Neuron (in vitro differentiated cells): ENCODE data around the gene LCN2.
"Not testable (repeated sequence)": the region's sequence is repeated elsewhere in the genome, so short reads cannot be mapped to it uniquely, and the experiment has no call there.

ENCODE experiments used
- H2AFZ ChIP-seq: one replicate; pipeline ENCODE4 v1.6.1; 2013; ENCODE audit warnings: low read depth, mild to moderate bottlenecking, inconsistent platforms, low read length, moderate library complexity
- H3K27me3 ChIP-seq: one replicate; pipeline ENCODE4 v1.6.1; 2013; ENCODE audit warnings: low read length; ENCODE audit not compliant: insufficient read depth
- H3K36me3 ChIP-seq: one replicate; pipeline ENCODE4 v1.6.1; 2013; ENCODE audit warnings: low read length; ENCODE audit not compliant: insufficient read depth
- H3K4me1 ChIP-seq: one replicate; pipeline ENCODE4 v1.6.1; 2013; ENCODE audit warnings: low read length; ENCODE audit not compliant: insufficient read depth
- H3K4me3 ChIP-seq: 2 replicates; pipeline ENCODE4 v1.5.1; 2013; ENCODE audit warnings: mild to moderate bottlenecking, low read length, moderate library complexity
- H3K9me3 ChIP-seq: one replicate; pipeline ENCODE4 v1.6.1; 2013; ENCODE audit warnings: low read length

LCN2 gene

GRCh38 chr9:128164307-128164885, 15.1 kb downstream of the LCN2 start:
- Histone ChIP-seq H3K9me3 (no peaks in the 10 kb centered on the region), H3K36me3 (peaks cover 60% of the 10 kb centered on the region), H2AFZ (no peak overlapping the region), H3K27me3 (no peaks in the 10 kb centered on the region), H3K4me1 (peaks cover 10% of the 10 kb centered on the region), H3K4me3 (no peak overlapping the region)

- Histone ChIP-seq H3K36me3 (peaks cover 72% of the 10 kb centered on the region), H3K4me1 (peaks cover 2% of the 10 kb centered on the region)
These were observed 16.9 kb downstream of the LCN2 start for GRCh38 chr9:128166169-128166568.

DNA sequence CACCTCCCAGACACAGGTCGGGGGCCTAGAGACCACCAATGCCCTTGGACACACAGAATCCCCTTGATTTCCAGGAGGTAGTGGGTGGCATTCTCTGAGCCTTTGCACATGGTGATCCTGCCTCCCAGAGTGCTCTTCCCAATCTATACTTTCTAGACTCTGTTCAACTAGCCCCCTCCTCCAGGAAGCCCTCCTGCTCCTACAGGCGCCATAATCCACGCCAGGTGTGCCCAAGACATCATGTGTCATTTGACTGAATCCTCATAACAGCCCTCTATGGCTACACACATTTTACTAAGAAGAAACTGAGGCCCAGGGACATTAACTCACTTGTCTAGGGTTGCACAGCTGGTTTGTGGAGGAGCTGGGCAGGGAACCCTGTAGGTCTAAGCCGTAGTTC, 18.0 kb downstream of the LCN2 start:
- H3K4me1 ChIP-seq = no peaks in the 10 kb centered on the region
- peaks cover 70% of the 10 kb centered on the region for H3K36me3 ChIP-seq
- no peaks in the 10 kb centered on the region for H3K27me3 ChIP-seq
- H3K4me3 ChIP-seq = no peak overlapping the region
- H2AFZ ChIP-seq = no peak overlapping the region
- H3K9me3 ChIP-seq = no peaks in the 10 kb centered on the region

More at GRCh38 chr9:128166169-128166568, 16.9 kb downstream of the LCN2 start:
- Histone ChIP-seq H3K9me3 (no peaks in the 10 kb centered on the region), H3K4me3 (no peak overlapping the region), H2AFZ (no peak overlapping the region), H3K27me3 (no peaks in the 10 kb centered on the region)

DNA sequence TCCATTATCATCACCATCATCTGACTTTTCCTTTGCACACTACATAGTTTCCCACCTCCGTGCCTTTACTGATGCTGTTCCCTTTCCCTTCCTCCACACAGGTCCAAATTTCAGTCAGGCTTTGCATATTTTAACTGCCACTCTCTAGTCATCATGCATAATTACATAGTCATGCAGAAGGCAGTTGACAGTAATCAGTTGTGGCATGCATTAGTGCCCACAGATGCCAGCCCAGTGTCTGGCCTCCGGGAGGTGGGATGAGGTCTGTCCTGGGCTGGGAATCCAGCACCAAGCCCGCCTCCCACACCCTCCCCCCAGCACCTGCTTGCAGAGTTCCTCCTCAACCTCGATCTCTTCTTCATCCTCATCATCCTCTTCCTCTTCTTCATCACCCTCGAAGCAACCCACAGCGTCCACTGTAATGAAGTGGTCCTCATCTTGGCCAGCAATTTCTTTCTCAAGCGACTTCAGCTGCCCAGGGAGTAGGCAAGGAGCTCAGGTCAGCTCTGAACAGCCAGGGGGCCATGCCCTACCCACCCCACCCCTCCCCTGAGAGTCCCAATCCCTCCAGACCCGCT, 19.6 kb downstream of the LCN2 start:
- Histone ChIP-seq H3K36me3 (peaks cover 65% of the 10 kb centered on the region), H3K9me3 (no peaks in the 10 kb centered on the region), H2AFZ (no peak overlapping the region), H3K27me3 (no peaks in the 10 kb centered on the region), H3K4me1 (no peaks in the 10 kb centered on the region), H3K4me3 (no peak overlapping the region)

DNA sequence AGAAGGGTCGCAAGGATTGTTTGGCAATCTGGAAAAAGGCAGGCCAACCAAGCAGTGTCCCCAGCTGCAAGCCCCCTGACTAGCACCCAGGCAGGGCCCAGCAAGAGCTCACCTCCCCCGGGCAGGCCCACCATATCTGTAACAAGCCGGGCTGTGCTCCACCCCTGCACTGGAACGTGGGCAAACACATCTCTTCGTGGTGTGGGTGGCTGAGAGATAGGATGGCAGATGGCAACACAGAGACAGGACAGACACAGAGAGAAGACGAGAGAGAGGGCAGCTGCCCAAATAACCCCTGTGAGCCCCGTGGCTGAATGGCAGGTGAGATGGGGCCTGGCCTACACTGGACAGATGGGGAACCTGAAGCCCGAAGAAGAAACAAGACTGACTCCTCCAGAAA, 20.2 kb downstream of the LCN2 start:
- Histone ChIP-seq H3K4me3 (no peak overlapping the region), H3K9me3 (no peaks in the 10 kb centered on the region), H3K27me3 (no peaks in the 10 kb centered on the region), H3K4me1 (no peaks in the 10 kb centered on the region), H2AFZ (no peak overlapping the region), H3K36me3 (peaks cover 65% of the 10 kb centered on the region)

DNA sequence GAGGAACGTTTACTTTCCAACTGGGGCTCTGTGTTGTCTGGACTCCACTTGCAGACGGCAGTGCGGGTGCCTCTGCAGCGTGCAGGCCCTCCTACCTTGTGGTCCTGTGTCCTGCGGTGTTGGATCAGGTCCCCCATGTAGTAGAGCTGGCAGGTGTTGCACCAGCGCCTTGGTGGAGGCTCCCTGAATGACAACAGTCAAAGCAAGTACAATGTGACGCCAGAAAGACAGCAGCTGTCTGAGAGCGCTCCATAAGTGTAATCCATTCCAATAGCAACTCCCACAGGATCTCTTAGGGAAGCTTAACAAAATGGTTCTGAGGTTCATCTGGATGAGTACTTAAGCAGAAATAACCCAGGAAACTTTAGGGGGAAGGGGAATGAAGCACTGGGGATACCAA, 20.7 kb downstream of the LCN2 start:
- no peak overlapping the region for H3K4me3 ChIP-seq
- no peak overlapping the region for H2AFZ ChIP-seq
- H3K36me3 ChIP-seq = peaks cover 66% of the 10 kb centered on the region

DNA sequence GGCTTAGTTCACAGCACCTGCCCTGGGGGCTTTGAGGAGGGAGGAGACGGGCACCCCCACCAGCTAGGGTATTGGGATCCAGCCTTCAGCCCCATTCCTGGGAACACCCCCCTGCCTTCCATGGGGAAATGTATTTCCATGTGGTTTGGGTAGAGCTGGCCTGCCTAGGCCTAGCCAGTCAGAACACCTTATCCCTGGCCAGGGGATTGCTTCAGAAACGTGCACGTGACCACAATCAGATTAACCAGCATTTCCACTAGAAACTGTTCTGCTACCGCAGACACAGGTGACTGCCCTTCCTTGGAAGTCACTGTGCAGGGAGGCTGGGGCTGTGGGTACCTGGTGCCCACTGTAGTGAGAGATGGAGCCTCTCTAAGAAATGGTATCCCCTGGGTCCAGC, 24.8 kb downstream of the LCN2 start:
- no peaks in the 10 kb centered on the region for H3K27me3 ChIP-seq
- H3K9me3 ChIP-seq = peaks cover 6% of the 10 kb centered on the region
- no peak overlapping the region for H2AFZ ChIP-seq
- H3K4me1 ChIP-seq = no peaks in the 10 kb centered on the region
- H3K36me3 ChIP-seq = peaks cover 77% of the 10 kb centered on the region
- H3K4me3 ChIP-seq = no peak overlapping the region

More for the DNA sequence above, 20.7 kb downstream of the LCN2 start:
- H3K27me3 ChIP-seq = no peaks in the 10 kb centered on the region
- no peaks in the 10 kb centered on the region for H3K4me1 ChIP-seq
- no peaks in the 10 kb centered on the region for H3K9me3 ChIP-seq

- Histone ChIP-seq H3K36me3 (peaks cover 76% of the 10 kb centered on the region), H3K4me1 (no peaks in the 10 kb centered on the region), H3K4me3 (no peak overlapping the region), H2AFZ (no peak overlapping the region), H3K27me3 (no peaks in the 10 kb centered on the region), H3K9me3 (peaks cover 14% of the 10 kb centered on the region)
These were observed 25.9 kb downstream of the LCN2 start for GRCh38 chr9:128175102-128175563.

DNA sequence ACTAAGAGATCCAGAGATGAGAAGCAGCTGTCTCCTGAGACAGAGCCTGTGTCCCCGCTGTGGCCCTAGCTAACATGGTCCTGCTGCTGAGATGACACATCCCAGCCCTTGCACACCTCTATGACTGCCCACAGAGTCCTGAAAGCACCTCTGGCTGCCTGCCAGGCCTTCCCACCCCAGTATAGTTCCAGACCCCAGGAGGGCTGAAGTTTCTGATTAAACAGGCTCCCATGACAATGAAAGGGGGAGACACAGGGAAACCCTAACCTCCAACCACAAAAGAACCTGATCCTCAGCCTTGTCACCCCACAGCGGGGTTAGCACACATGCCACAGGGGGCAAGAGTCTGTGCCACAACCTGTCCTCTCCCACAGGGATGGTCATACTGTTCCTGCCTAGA, 26.5 kb downstream of the LCN2 start:
- peaks cover 77% of the 10 kb centered on the region for H3K36me3 ChIP-seq
- no peak overlapping the region for H2AFZ ChIP-seq

DNA sequence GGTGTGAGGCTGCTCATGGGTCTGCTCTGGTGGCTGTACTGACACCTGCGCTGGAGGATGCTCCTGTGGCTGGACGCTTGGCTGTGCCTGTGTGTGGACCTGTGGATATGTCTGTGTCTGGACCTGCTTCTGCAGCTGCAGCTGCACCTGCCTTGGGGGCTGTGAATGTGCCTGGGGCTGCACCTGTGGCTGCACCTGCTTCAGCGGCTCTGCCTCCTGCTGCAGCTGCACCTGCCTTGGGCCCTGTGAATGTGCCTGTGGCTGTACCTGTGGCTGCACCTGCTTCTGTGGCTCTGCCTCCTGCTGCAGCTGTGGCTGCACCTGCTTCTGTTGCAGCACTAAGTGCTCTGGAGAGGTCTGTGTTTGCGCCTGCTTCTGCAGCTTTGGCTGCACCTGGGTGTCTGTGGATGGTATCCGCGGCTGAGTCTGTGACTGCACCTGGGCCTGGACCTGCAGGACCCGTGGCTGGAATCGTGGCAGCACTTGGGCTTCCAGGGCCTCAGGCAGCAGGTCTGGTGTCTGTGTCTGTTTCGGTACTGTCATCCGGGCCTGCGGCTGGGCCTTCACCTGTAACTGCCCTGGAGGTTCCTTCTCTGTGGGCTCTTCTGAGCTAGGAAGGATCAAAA, 29.7 kb downstream of the LCN2 start:
- Histone ChIP-seq H3K36me3 (peaks cover 84% of the 10 kb centered on the region), H2AFZ (no peak overlapping the region), H3K4me3 (no peak overlapping the region), H3K4me1 (no peaks in the 10 kb centered on the region), H3K9me3 (peaks cover 23% of the 10 kb centered on the region), H3K27me3 (no peaks in the 10 kb centered on the region)

More for the DNA sequence above, 26.5 kb downstream of the LCN2 start:
- Histone ChIP-seq H3K4me3 (no peak overlapping the region), H3K9me3 (peaks cover 20% of the 10 kb centered on the region), H3K27me3 (no peaks in the 10 kb centered on the region), H3K4me1 (no peaks in the 10 kb centered on the region)

- H3K9me3 ChIP-seq = peaks cover 23% of the 10 kb centered on the region
- H3K27me3 ChIP-seq = no peaks in the 10 kb centered on the region
- no peaks in the 10 kb centered on the region for H3K4me1 ChIP-seq
- H3K4me3 ChIP-seq = no peak overlapping the region
- peaks cover 80% of the 10 kb centered on the region for H3K36me3 ChIP-seq
- H2AFZ ChIP-seq = no peak overlapping the region
These were observed 30.7 kb downstream of the LCN2 start for GRCh38 chr9:128180001-128180400.

DNA sequence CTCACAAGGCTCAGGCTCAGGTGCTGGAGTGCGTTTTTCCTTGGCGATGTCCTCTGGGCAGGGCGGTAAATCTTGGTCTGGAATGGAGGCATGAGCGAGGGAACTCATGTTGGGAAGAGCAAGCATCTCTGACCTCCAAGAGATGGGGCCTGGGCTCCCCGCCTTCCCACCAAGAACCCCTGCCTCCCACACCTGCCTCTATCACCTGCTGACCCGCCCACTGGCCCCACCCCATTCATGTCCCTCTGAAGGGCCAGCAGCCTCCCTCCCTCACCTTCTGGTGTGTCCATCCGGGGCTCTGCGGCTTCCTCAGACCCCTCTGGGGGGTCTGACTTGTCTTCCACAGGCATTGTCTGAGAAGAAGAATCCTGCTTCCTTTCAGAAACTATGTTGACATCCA, 31.2 kb downstream of the LCN2 start:
- H3K4me1 ChIP-seq = no peaks in the 10 kb centered on the region
- peaks cover 23% of the 10 kb centered on the region for H3K9me3 ChIP-seq
- no peaks in the 10 kb centered on the region for H3K27me3 ChIP-seq
- H3K36me3 ChIP-seq = peaks cover 80% of the 10 kb centered on the region
- H2AFZ ChIP-seq = no peak overlapping the region
- H3K4me3 ChIP-seq = no peak overlapping the region

GRCh38 chr9:128181480-128181879, 32.2 kb downstream of the LCN2 start:
- Histone ChIP-seq H3K9me3 (peaks cover 23% of the 10 kb centered on the region), H3K36me3 (peaks cover 80% of the 10 kb centered on the region)
- not testable (repeated sequence) for H3K4me1 ChIP-seq, H3K27me3 ChIP-seq, H3K4me3 ChIP-seq, H2AFZ ChIP-seq
